H1 (cell line): ENCODE data around the gene PLXNB1. TPM values are rescaled to one million over a fixed set of nuclear protein-coding genes. Genes with fewer than 3 reads are reported as not detected.

Source experiments
- BRCA1 ChIP-seq: IDR thresholded peaks from 2 replicates; pipeline ENCODE4 v1.6.1; 2012; ENCODE audit warnings: low read depth, low read length, improper control_type of control experiment
- CTBP2 ChIP-seq: IDR thresholded peaks from 2 replicates; pipeline ENCODE4 v1.7.0; 2011; ENCODE audit warnings: borderline replicate concordance, mild to moderate bottlenecking, moderate library complexity, mixed read lengths, low read length; ENCODE audit not compliant: insufficient read depth, insufficient read length
- GABPA ChIP-seq: IDR thresholded peaks from 2 replicates; pipeline ENCODE4 v1.6.1; 2011; ENCODE audit warnings: mild to moderate bottlenecking, low read length, moderate library complexity, borderline replicate concordance; ENCODE audit not compliant: insufficient read depth
- HDAC6 ChIP-seq: IDR thresholded peaks from one replicate; pipeline ENCODE4 v1.7.1; 2012; ENCODE audit warnings: low read depth, mild to moderate bottlenecking, inconsistent platforms, low read length, moderate library complexity
- KDM4A ChIP-seq: IDR thresholded peaks from one replicate; pipeline ENCODE4 v1.7.1; 2012; ENCODE audit warnings: low read depth, mild to moderate bottlenecking, moderate library complexity, low read length, inconsistent platforms; ENCODE audit not compliant: severe bottlenecking
- MAFK ChIP-seq: IDR thresholded peaks from 2 replicates; pipeline ENCODE4 v1.6.1; 2012; ENCODE audit warnings: low read depth, mild to moderate bottlenecking, improper control_type of control experiment, low read length
- SP4 ChIP-seq: IDR thresholded peaks from 2 replicates; pipeline ENCODE4 v1.6.1; 2012; ENCODE audit warnings: low read length, inconsistent platforms
- YY1 ChIP-seq: IDR thresholded peaks from 2 replicates; pipeline ENCODE4 v1.6.1; 2011; ENCODE audit warnings: low read depth, mild to moderate bottlenecking, low read length
- ZNF274 ChIP-seq: IDR thresholded peaks from 2 replicates; pipeline ENCODE4 v1.7.0; 2012; ENCODE audit warnings: low read length, borderline replicate concordance; ENCODE audit errors: extremely low read depth
- polyA plus RNA-seq, 7 experiments: library from polyadenylated mRNA; depleted of rRNA in 3 of 7; stranded (reverse) in 5 of 7; unstranded in 2 of 7; fragments of >200 nt in 5 of 7; fragments of 200-250 nt in 2 of 7; gene quantifications; 1 replicate in 5 of 7; 2 replicates in 1 of 7; 4 replicates in 1 of 7; pipeline versions ENCODE4 v1.2.1 to v1.2.3, GENCODE V29; 2011 to 2013; ENCODE audit warnings: missing spikeins in 2 of 7, mixed read lengths in 2 of 7
- total RNA-seq: library from RNA; stranded (reverse); fragmentation: NEBNext Ultra II Directional; extraction: Animal tissue kit (Norgen Biotek cat#: 25700); gene quantifications from 2 replicates; pipeline ENCODE4 v1.2.1, GENCODE V29; 2021
- TF ChIP-seq, protein P1 (sequence below): fragments of 300-600 bp; sonication (generic); IDR thresholded peaks from 2 replicates; pipeline ENCODE4 v1.7.1; 2012; ENCODE audit warnings: low read length, moderate library complexity, mild to moderate bottlenecking, inconsistent platforms; ENCODE audit not compliant: insufficient replicate concordance
- TF ChIP-seq, protein P2 (sequence below): IDR thresholded peaks from 2 replicates; pipeline ENCODE4 v1.6.1; 2012; ENCODE audit warnings: inconsistent platforms

Gene PLXNB1
- total and polyA plus RNA-seq, 2 of the 8 experiments (the other 6 are each of a cell fraction or from before 2014, with no cell fraction given), result 109 to 114 TPM

GRCh38 chr3:48417529-48418108, 12.3 kb downstream of the PLXNB1 start (continued):
- TF ChIP-seq, protein P1, sequence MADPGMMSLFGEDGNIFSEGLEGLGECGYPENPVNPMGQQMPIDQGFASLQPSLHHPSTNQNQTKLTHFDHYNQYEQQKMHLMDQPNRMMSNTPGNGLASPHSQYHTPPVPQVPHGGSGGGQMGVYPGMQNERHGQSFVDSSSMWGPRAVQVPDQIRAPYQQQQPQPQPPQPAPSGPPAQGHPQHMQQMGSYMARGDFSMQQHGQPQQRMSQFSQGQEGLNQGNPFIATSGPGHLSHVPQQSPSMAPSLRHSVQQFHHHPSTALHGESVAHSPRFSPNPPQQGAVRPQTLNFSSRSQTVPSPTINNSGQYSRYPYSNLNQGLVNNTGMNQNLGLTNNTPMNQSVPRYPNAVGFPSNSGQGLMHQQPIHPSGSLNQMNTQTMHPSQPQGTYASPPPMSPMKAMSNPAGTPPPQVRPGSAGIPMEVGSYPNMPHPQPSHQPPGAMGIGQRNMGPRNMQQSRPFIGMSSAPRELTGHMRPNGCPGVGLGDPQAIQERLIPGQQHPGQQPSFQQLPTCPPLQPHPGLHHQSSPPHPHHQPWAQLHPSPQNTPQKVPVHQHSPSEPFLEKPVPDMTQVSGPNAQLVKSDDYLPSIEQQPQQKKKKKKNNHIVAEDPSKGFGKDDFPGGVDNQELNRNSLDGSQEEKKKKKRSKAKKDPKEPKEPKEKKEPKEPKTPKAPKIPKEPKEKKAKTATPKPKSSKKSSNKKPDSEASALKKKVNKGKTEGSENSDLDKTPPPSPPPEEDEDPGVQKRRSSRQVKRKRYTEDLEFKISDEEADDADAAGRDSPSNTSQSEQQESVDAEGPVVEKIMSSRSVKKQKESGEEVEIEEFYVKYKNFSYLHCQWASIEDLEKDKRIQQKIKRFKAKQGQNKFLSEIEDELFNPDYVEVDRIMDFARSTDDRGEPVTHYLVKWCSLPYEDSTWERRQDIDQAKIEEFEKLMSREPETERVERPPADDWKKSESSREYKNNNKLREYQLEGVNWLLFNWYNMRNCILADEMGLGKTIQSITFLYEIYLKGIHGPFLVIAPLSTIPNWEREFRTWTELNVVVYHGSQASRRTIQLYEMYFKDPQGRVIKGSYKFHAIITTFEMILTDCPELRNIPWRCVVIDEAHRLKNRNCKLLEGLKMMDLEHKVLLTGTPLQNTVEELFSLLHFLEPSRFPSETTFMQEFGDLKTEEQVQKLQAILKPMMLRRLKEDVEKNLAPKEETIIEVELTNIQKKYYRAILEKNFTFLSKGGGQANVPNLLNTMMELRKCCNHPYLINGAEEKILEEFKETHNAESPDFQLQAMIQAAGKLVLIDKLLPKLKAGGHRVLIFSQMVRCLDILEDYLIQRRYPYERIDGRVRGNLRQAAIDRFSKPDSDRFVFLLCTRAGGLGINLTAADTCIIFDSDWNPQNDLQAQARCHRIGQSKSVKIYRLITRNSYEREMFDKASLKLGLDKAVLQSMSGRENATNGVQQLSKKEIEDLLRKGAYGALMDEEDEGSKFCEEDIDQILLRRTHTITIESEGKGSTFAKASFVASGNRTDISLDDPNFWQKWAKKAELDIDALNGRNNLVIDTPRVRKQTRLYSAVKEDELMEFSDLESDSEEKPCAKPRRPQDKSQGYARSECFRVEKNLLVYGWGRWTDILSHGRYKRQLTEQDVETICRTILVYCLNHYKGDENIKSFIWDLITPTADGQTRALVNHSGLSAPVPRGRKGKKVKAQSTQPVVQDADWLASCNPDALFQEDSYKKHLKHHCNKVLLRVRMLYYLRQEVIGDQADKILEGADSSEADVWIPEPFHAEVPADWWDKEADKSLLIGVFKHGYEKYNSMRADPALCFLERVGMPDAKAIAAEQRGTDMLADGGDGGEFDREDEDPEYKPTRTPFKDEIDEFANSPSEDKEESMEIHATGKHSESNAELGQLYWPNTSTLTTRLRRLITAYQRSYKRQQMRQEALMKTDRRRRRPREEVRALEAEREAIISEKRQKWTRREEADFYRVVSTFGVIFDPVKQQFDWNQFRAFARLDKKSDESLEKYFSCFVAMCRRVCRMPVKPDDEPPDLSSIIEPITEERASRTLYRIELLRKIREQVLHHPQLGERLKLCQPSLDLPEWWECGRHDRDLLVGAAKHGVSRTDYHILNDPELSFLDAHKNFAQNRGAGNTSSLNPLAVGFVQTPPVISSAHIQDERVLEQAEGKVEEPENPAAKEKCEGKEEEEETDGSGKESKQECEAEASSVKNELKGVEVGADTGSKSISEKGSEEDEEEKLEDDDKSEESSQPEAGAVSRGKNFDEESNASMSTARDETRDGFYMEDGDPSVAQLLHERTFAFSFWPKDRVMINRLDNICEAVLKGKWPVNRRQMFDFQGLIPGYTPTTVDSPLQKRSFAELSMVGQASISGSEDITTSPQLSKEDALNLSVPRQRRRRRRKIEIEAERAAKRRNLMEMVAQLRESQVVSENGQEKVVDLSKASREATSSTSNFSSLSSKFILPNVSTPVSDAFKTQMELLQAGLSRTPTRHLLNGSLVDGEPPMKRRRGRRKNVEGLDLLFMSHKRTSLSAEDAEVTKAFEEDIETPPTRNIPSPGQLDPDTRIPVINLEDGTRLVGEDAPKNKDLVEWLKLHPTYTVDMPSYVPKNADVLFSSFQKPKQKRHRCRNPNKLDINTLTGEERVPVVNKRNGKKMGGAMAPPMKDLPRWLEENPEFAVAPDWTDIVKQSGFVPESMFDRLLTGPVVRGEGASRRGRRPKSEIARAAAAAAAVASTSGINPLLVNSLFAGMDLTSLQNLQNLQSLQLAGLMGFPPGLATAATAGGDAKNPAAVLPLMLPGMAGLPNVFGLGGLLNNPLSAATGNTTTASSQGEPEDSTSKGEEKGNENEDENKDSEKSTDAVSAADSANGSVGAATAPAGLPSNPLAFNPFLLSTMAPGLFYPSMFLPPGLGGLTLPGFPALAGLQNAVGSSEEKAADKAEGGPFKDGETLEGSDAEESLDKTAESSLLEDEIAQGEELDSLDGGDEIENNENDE, result no peak
- TF ChIP-seq GABPA (no peak), ZNF274 (no peak), SP4 (no peak), HDAC6 (no peak), BRCA1 (no peak), KDM4A (no peak), MAFK (no peak), YY1 (no peak), CTBP2 (no peak)
- TF ChIP-seq, protein P2, sequence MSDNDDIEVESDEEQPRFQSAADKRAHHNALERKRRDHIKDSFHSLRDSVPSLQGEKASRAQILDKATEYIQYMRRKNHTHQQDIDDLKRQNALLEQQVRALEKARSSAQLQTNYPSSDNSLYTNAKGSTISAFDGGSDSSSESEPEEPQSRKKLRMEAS, result no peak
